Stomach (tissue), 9 donors: Measurements from ENCODE around the gene CDH23. TPM values are rescaled to one million over a fixed set of nuclear protein-coding genes. Genes with fewer than 3 reads are reported as not detected.
A peak's percentile ranks its signal among the peaks of the same experiment; 100 is the strongest.

Experiments used
- DNase-seq, 2 donors: peaks; one replicate each; pipeline versions ENCODE4 v3.0.0 to v3.0.0-alpha.2; 2013 to 2019
- H3K27ac ChIP-seq, 5 donors: fragments of 200-600 bp in 4 of 5; sonication (generic) in 4 of 5; one replicate each; pipeline ENCODE4 v1.5.1; 2013 to 2019; ENCODE audit warnings: mild to moderate bottlenecking in 1 of 5, moderate library complexity in 1 of 5
- H3K27me3 ChIP-seq, 3 donors: fragments of 200-600 bp; sonication (generic); one replicate each; pipeline ENCODE4 v1.5.1; 2017 to 2019; ENCODE audit warnings: mixed run types in 1 of 3
- H3K36me3 ChIP-seq, 4 donors: fragments of 200-600 bp; sonication (generic); 1 replicate in 3 of 4; 2 replicates in 1 of 4; pipeline ENCODE4 v1.5.1; 2016 to 2019
- H3K4me1 ChIP-seq, 4 donors: fragments of 200-600 bp; sonication (generic); one replicate each; pipeline ENCODE4 v1.5.1; 2016 to 2019
- H3K4me3 ChIP-seq, 4 donors: fragments of 200-600 bp; sonication (generic) in 3 of 4; one replicate each; pipeline ENCODE4 v1.5.1; 2016 to 2019; ENCODE audit warnings: mild to moderate bottlenecking in 1 of 4
- H3K9me3 ChIP-seq, 4 donors: fragments of 200-600 bp; sonication (generic); one replicate each; pipeline ENCODE4 v1.5.1; 2016 to 2019
- EP300 ChIP-seq: sonication (generic); formaldehyde crosslinking; IDR thresholded peaks from one replicate; pipeline ENCODE4 v1.6.1; 2017; ENCODE audit warnings: antibody characterized with exemption
- POLR2A ChIP-seq, 4 donors: fragments of 450-650 bp; IDR thresholded peaks; one replicate each; pipeline ENCODE4 v1.6.1; 2016; ENCODE audit warnings: antibody characterized with exemption in 4 of 4, control low read depth in 2 of 4, mild to moderate bottlenecking in 1 of 4, moderate library complexity in 1 of 4
- POLR2AphosphoS5 ChIP-seq, 3 donors: sonication (generic); formaldehyde crosslinking; IDR thresholded peaks; one replicate each; pipeline ENCODE4 v1.6.1; 2016; ENCODE audit warnings: antibody characterized with exemption in 3 of 3
- WGBS, 5 donors: extraction: QIAGEN DNeasy Blood & Tissue Kit in 3 of 5; methylation state at CpG; one replicate each; pipeline versions ENCODE4 v1.1.5 to v1.1.7; 2013 to 2018; 5-methylcytosine and 5-hydroxymethylcytosine counted together
- intact Hi-C: fragments of 100-400 bp; cut with DNase I; formaldehyde crosslinking; loops from one replicate; pipeline ENCODE4 v1.15.1; 2023; ENCODE audit warnings: low total_unique reads
- polyA plus RNA-seq, 3 donors: library from polyadenylated mRNA; stranded (reverse); fragments of 200-250 nt; gene quantifications; one replicate each; pipeline ENCODE4 v1.2.3, GENCODE V29; 2013
- total RNA-seq, 5 donors: library from RNA; depleted of rRNA; stranded (reverse); fragments of >200 nt; gene quantifications; one replicate each; pipeline versions ENCODE4 v1.1.0 to v1.2.3, GENCODE V29; 2014 to 2016
- TF ChIP-seq, protein P1 (sequence below), 7 experiments: fragments of 450-650 bp in 4 of 7; fragments of 200-600 bp in 3 of 7; sonication (generic) in 3 of 7; IDR thresholded peaks; one replicate each; pipeline ENCODE4 v1.5.1; 2016 to 2019; ENCODE audit warnings: antibody characterized with exemption in 7 of 7, control low read depth in 2 of 7, mild to moderate bottlenecking in 1 of 7
- donor health status: healthy with polysubstance abuse.
- donor health status: Bipolar disorder and iron deficiency.
- donor health status: healthy.

CDH23 gene
- total and polyA plus RNA-seq, 8 donors, result 0.31 to 8.2 (median 2.2) TPM

DNA sequence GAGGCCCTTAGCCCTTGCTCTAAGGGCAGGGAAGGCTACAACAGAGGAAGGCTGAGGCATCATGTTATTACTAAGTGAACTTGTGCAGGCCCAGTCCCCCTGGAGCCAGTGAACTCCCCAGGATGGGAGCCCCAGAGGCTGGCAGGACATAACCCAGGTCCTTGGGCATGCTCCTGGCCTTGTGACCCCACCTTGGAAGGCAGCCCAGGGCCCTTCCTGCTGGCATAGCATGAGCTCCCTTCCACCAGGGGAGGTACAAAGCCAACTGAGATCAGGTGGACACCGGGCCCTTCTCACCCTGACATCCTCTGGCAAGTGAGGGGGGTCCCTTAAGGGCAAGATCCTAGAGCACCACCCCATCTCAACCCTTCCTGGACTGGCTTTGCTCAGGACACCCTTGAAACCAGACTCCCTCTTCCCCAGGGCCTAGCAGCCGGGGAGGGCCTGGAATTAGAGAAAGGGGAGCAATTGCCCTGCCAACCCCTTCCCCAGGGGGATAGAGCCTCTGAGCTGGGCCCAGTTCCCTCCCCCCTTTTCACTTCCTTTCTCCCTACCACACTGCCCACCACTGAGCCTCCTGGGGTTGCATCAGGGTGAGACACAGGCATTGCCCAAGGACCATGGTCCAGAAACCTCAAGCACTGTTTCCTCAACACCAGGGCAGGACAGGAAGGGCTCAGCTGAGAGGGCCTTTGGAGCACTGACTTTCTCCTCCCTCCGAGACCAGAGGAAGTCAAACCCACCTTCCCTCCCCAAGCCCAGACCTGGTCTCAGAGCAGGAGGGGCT is 378.4 kb downstream of the CDH23 start:
- Histone ChIP-seq H3K4me3 (no peak overlapping the region), H3K4me1 (peaks cover 44 to 68% (median 51%) of the 10 kb centered on the region in 4 donors), H3K36me3 (no peaks in the 10 kb centered on the region), H3K27me3 (no peaks in the 10 kb centered on the region), H3K27ac (peak overlapping the region in 3 of 5 donors; percentile 88 to 92 (median 90)), H3K9me3 (no peaks in the 10 kb centered on the region)
- intact Hi-C loops, result no loop called here
- DNase-seq, result peak in 1 of 2 donors; percentile 48
- TF ChIP-seq, protein P1, sequence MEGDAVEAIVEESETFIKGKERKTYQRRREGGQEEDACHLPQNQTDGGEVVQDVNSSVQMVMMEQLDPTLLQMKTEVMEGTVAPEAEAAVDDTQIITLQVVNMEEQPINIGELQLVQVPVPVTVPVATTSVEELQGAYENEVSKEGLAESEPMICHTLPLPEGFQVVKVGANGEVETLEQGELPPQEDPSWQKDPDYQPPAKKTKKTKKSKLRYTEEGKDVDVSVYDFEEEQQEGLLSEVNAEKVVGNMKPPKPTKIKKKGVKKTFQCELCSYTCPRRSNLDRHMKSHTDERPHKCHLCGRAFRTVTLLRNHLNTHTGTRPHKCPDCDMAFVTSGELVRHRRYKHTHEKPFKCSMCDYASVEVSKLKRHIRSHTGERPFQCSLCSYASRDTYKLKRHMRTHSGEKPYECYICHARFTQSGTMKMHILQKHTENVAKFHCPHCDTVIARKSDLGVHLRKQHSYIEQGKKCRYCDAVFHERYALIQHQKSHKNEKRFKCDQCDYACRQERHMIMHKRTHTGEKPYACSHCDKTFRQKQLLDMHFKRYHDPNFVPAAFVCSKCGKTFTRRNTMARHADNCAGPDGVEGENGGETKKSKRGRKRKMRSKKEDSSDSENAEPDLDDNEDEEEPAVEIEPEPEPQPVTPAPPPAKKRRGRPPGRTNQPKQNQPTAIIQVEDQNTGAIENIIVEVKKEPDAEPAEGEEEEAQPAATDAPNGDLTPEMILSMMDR (IDR thresholded peaks at IDR 0.05), result no peak
- TF ChIP-seq POLR2AphosphoS5 (IDR thresholded peaks at IDR 0.05), result peak in 1 of 3 donors; percentile 36
- 59 to 85% (median 81%) methylated on average over 2 to 3 of the region's 3 CpGs for WGBS, 5 donors

DNA sequence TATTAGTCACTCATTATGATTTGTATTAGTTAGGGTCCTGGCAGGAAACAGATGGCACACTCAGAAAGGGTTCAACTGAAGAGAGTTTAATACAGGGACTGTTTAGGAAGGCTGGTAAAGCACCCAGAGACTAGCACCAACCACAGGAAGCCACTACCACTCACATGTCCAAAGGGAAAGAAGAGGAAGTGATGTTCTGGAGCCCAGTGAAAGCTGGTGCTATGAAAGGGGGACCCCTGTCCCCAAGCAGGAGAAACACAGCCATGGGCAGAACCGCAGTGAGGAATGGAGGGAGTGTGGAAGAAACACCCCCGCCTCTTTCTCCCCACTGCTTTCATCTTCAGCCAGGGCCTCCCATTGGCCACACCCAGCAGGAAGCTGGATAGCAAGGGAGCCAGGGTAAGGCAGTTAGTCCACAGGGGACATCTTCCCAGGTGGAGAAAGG is 379.8 kb downstream of the CDH23 start:
- no peak for DNase-seq
- Histone ChIP-seq H3K4me3 (no peak overlapping the region), H3K27ac (peak overlapping the region in 2 of 5 donors; percentile 90 to 92), H3K4me1 (peaks cover 30 to 54% (median 37%) of the 10 kb centered on the region in 4 donors), H3K9me3 (no peaks in the 10 kb centered on the region), H3K36me3 (no peaks in the 10 kb centered on the region), H3K27me3 (no peaks in the 10 kb centered on the region)
- TF ChIP-seq POLR2AphosphoS5 (IDR thresholded peaks at IDR 0.05) (no peak), EP300 (no peak), POLR2A (IDR thresholded peaks at IDR 0.05) (no peak)
- TF ChIP-seq, protein P1 (IDR thresholded peaks at IDR 0.05), result no peak
- WGBS, 5 donors, result 53 to 78% (median 71%) methylated on average over 2 of the region's 2 CpGs
- intact Hi-C loops, result no loop called here

DNA sequence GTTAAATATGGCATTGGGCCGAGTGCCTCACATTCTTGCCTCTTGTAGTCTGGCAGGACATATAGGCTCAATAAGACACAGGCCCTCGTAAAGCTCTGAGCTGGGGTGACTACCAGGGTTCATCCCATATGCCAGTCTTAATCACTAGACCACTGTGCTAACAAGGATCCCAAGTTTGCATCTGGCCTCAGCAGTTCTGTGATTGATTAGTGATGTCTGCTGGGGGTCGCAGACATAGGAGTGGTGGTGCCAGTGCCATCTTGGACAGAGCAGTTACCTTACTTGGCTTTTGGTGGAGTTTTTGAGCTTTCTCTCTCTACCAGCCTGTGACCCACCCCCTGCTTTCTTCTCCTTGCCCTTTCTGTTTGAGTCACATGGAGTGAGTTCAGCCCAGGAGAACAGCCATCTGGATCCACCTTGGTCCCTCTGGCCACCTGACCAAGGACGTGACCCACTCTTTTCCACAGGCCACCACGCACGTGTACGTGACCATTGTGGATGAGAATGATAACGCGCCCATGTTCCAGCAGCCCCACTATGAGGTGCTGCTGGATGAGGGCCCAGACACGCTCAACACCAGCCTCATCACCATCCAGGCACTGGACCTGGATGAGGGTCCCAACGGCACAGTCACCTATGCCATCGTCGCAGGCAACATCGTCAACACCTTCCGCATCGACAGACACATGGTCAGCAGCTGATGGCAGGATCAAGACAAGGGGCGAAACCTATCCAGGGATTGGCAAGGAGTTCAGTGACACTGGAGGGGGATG is 380.7 kb downstream of the CDH23 start:
- no peaks in the 10 kb centered on the region for H3K36me3 ChIP-seq
- DNase-seq, result no peak
- H3K4me1 ChIP-seq, result peaks cover 21 to 47% (median 28%) of the 10 kb centered on the region in 4 donors
- no peaks in the 10 kb centered on the region for H3K27me3 ChIP-seq
- no peak overlapping the region for H3K4me3 ChIP-seq
- 91 to 98% (median 96%) methylated on average over 17 of the region's 17 CpGs for WGBS, 5 donors
- intact Hi-C loops, result no loop called here
- H3K9me3 ChIP-seq, result no peaks in the 10 kb centered on the region
- no peak overlapping the region for H3K27ac ChIP-seq
- TF ChIP-seq POLR2A (IDR thresholded peaks at IDR 0.05) (no peak), POLR2AphosphoS5 (IDR thresholded peaks at IDR 0.05) (no peak), EP300 (no peak)
- TF ChIP-seq, protein P1 (IDR thresholded peaks at IDR 0.05), result no peak

DNA sequence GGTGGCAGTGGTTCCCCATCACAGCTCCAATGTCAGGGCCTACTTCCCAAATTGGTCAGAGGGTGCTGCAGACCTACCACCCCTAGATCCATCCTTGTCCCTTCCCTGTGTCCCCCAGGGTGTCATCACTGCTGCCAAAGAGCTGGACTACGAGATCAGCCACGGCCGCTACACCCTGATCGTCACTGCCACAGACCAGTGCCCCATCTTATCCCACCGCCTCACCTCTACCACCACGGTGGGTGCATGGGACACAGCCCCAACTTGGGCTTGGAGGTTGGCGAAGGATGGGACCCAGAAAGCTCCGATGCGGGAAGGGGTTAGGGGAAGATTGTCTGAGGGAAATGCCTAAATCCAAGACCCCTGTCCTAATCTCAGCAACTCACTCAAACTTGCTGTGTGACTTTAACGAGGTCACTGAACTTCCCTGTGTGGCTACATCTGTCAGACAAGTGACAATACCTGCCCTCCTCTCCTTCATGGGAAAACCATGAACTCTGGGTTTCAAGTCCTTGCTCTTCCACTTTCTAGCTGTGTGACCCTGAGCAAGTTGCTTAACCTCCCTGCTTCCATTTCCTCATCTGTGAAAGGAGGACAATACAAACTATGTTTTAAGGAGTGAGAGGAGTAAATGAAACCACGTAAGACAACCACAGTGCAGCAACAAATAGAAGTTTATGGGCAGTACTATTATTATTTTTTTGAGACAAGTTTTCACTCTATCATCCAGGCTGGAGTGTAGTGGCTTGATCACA is 381.5 kb downstream of the CDH23 start:
- Histone ChIP-seq H3K27me3 (no peaks in the 10 kb centered on the region), H3K4me1 (peaks cover 15 to 48% (median 21%) of the 10 kb centered on the region in 4 donors), H3K27ac (no peak overlapping the region), H3K4me3 (no peak overlapping the region), H3K36me3 (no peaks in the 10 kb centered on the region), H3K9me3 (no peaks in the 10 kb centered on the region)
- TF ChIP-seq, protein P1 (IDR thresholded peaks at IDR 0.05), result no peak
- TF ChIP-seq POLR2AphosphoS5 (IDR thresholded peaks at IDR 0.05), result no peak
- 78 to 94% (median 89%) methylated on average over 11 of the region's 11 CpGs for WGBS, 5 donors
- no peak for DNase-seq
- intact Hi-C loops, result no loop called here
